IMR-90 (cell line): ENCODE measurements around the gene ROBO1. TPM values are rescaled to one million over a fixed set of nuclear protein-coding genes. Genes with fewer than 3 reads are reported as not detected.

Experiments used
- ATAC-seq: fragments of 200-7000 bp; cut with Tn5 transposase; 2 replicates; pipeline ENCODE4 v1.9.1; 2020; ENCODE audit warnings: low read depth, mild to moderate bottlenecking, moderate library complexity
- BruUV-seq: library from RNA; stranded (reverse); fragments of 400-500 nt; replicated peaks from 2 replicates; lab custom pipeline; 2021; lab: Mats Ljungman, UMichigan
- CTCF ChIA-PET: fragments of 300-600 bp; formaldehyde crosslinking; extraction: SDS; loops from one replicate; lab custom pipeline; 2021; ENCODE audit warnings: antibody characterized with exemption; lab: Yijun Ruan, JAX
- POLR2A ChIA-PET: fragments of 300-600 bp; sonication (Branson Sonifier 250); formaldehyde crosslinking; loops from one replicate; lab custom pipeline; 2022; ENCODE audit warnings: antibody characterized with exemption; ENCODE audit not compliant: unreplicated experiment; lab: Charles Lee
- DNase-seq: peaks from one replicate; pipeline ENCODE4 v3.0.0; 2013
- H2AFZ ChIP-seq: replicated peaks from 2 replicates; pipeline ENCODE3; 2013; ENCODE audit warnings: low read length, mild to moderate bottlenecking; ENCODE audit not compliant: poor library complexity
- H2AK5ac ChIP-seq: 2 replicates; pipeline ENCODE4 v1.6.1; 2013; ENCODE audit warnings: low read depth, low read length, inconsistent platforms
- H2AK9ac ChIP-seq: replicated peaks from 2 replicates; pipeline ENCODE3; 2013; ENCODE audit warnings: mild to moderate bottlenecking, low read depth, low read length, moderate library complexity; ENCODE audit not compliant: poor library complexity
- H2BK120ac ChIP-seq: 2 replicates; pipeline ENCODE4 v1.6.1; 2013; ENCODE audit warnings: low read depth, low read length, inconsistent platforms
- H2BK15ac ChIP-seq: 3 replicates; pipeline ENCODE4 v1.6.1; 2013; ENCODE audit warnings: low read depth, low read length, inconsistent platforms
- H2BK20ac ChIP-seq: 2 replicates; pipeline ENCODE4 v1.6.1; 2013; ENCODE audit warnings: low read depth, mild to moderate bottlenecking, inconsistent platforms, low read length, moderate library complexity
- H2BK5ac ChIP-seq: 2 replicates; pipeline ENCODE4 v1.6.1; 2013; ENCODE audit warnings: mild to moderate bottlenecking, low read depth, low read length, inconsistent platforms; ENCODE audit not compliant: poor library complexity, severe bottlenecking
- H3K14ac ChIP-seq: replicated peaks from 2 replicates; pipeline ENCODE4 v1.6.1; 2013; ENCODE audit warnings: low read depth, low read length, inconsistent platforms
- H3K18ac ChIP-seq: 2 replicates; pipeline ENCODE4 v1.6.1; 2013; ENCODE audit warnings: low read depth, low read length, control low read depth
- H3K23ac ChIP-seq: 2 replicates; pipeline ENCODE4 v1.6.1; 2013; ENCODE audit warnings: low read depth, low read length, inconsistent platforms
- H3K27ac ChIP-seq: 2 replicates; pipeline ENCODE4 v1.5.1; 2013; ENCODE audit warnings: mild to moderate bottlenecking, control low read depth, low read length; ENCODE audit not compliant: insufficient read depth
- H3K27me3 ChIP-seq: 2 replicates; pipeline ENCODE4 v1.6.1; 2013; ENCODE audit warnings: low read length; ENCODE audit not compliant: control insufficient read depth, insufficient read depth
- H3K36me3 ChIP-seq: 2 replicates; pipeline ENCODE4 v1.6.1; 2013; ENCODE audit warnings: low read length, mixed read lengths; ENCODE audit not compliant: control insufficient read depth, insufficient read depth
- H3K4ac ChIP-seq: 2 replicates; pipeline ENCODE4 v1.6.1; 2013; ENCODE audit warnings: low read depth, low read length, inconsistent platforms
- H3K4me1 ChIP-seq: 2 replicates; pipeline ENCODE4 v1.6.1; 2013; ENCODE audit warnings: low read length, mixed read lengths; ENCODE audit not compliant: control insufficient read depth, insufficient read depth
- H3K4me2 ChIP-seq: 2 replicates; pipeline ENCODE4 v1.6.1; 2013; ENCODE audit warnings: low read depth, mild to moderate bottlenecking, control low read depth, low read length, moderate library complexity
- H3K4me3 ChIP-seq: 2 replicates; pipeline ENCODE4 v1.5.1; 2013; ENCODE audit warnings: low read depth, mild to moderate bottlenecking, control low read depth, low read length, moderate library complexity; ENCODE audit not compliant: insufficient read depth
- H3K56ac ChIP-seq: 2 replicates; pipeline ENCODE4 v1.6.1; 2013; ENCODE audit warnings: low read length, inconsistent platforms; ENCODE audit not compliant: insufficient read depth; ENCODE audit errors: extremely low read depth
- H3K79me1 ChIP-seq, 2 experiments: 2 replicates each; pipeline ENCODE4 v1.6.1; 2013; ENCODE audit warnings: low read length in 2 of 2, inconsistent platforms in 1 of 2, low read depth in 1 of 2
- H3K9ac ChIP-seq: 2 replicates; pipeline ENCODE4 v1.6.1; 2013; ENCODE audit warnings: low read depth, low read length, control low read depth
- H3K9me1 ChIP-seq: 2 replicates; pipeline ENCODE4 v1.6.1; 2013; ENCODE audit warnings: low read length, inconsistent platforms; ENCODE audit not compliant: insufficient read depth
- H3K9me3 ChIP-seq: 2 replicates; pipeline ENCODE4 v1.6.1; 2013; ENCODE audit warnings: low read length; ENCODE audit not compliant: control insufficient read depth, insufficient read depth
- H4K20me1 ChIP-seq: 2 replicates; pipeline ENCODE4 v1.6.1; 2013; ENCODE audit warnings: low read length, inconsistent platforms; ENCODE audit not compliant: insufficient read depth
- H4K5ac ChIP-seq: 2 replicates; pipeline ENCODE4 v1.6.1; 2013; ENCODE audit warnings: mild to moderate bottlenecking, low read depth, low read length, control low read depth
- H4K8ac ChIP-seq, 2 experiments: 2 replicates each; pipeline ENCODE4 v1.6.1; 2013; ENCODE audit warnings: low read depth in 2 of 2, low read length in 2 of 2, control low read depth in 1 of 2, inconsistent platforms in 1 of 2
- H4K91ac ChIP-seq: 2 replicates; pipeline ENCODE4 v1.6.1; 2013; ENCODE audit warnings: low read depth, low read length, inconsistent platforms; ENCODE audit not compliant: insufficient read depth
- CEBPB ChIP-seq: IDR thresholded peaks from 2 replicates; pipeline ENCODE4 v1.6.1; 2012; ENCODE audit warnings: low read depth, low read length, improper control_type of control experiment
- CHD1 ChIP-seq: IDR thresholded peaks from 2 replicates; pipeline ENCODE4 v1.6.1; 2012; ENCODE audit warnings: low read depth, low read length, improper control_type of control experiment
- CTCF ChIP-seq: conservative IDR thresholded peaks from 2 replicates; pipeline ENCODE4 v1.5.1; 2012; ENCODE audit warnings: mild to moderate bottlenecking, low read depth, low read length, improper control_type of control experiment
- ELK1 ChIP-seq: fragments of 150-350 bp; IDR thresholded peaks from 2 replicates; pipeline ENCODE4 v1.6.1; 2016; ENCODE audit warnings: low read depth, mild to moderate bottlenecking, low read length, moderate library complexity, borderline replicate concordance
- FOS ChIP-seq: fragments of 150-350 bp; IDR thresholded peaks from 2 replicates; pipeline ENCODE4 v1.6.1; 2016; ENCODE audit warnings: low read depth, low read length
- MAFK ChIP-seq: IDR thresholded peaks from 2 replicates; pipeline ENCODE4 v1.6.1; 2012; ENCODE audit warnings: low read depth, low read length, improper control_type of control experiment
- MAZ ChIP-seq: IDR thresholded peaks from 2 replicates; pipeline ENCODE4 v1.6.1; 2012; ENCODE audit warnings: low read depth, mild to moderate bottlenecking, low read length, improper control_type of control experiment, moderate library complexity, borderline replicate concordance
- MXI1 ChIP-seq: IDR thresholded peaks from 2 replicates; pipeline ENCODE4 v1.6.1; 2012; ENCODE audit warnings: low read depth, mild to moderate bottlenecking, low read length, moderate library complexity, borderline replicate concordance
- NFE2L2 ChIP-seq: fragments of 150-350 bp; IDR thresholded peaks from 2 replicates; pipeline ENCODE4 v1.6.1; 2016; ENCODE audit warnings: low read depth, mild to moderate bottlenecking, low read length
- POLR2A ChIP-seq: IDR thresholded peaks from 2 replicates; pipeline ENCODE4 v1.6.1; 2012; ENCODE audit warnings: mild to moderate bottlenecking, low read depth, low read length
- RAD21 ChIP-seq: IDR thresholded peaks from 2 replicates; pipeline ENCODE4 v1.6.1; 2012; ENCODE audit warnings: low read length, improper control_type of control experiment
- RCOR1 ChIP-seq: IDR thresholded peaks from 2 replicates; pipeline ENCODE4 v1.6.1; 2012; ENCODE audit warnings: mild to moderate bottlenecking, low read length, improper control_type of control experiment; ENCODE audit not compliant: insufficient replicate concordance
- RFX5 ChIP-seq: IDR thresholded peaks from 2 replicates; pipeline ENCODE4 v1.8.0; 2012; ENCODE audit warnings: low read depth, mild to moderate bottlenecking, low read length, moderate library complexity
- SMC3 ChIP-seq: fragments of 150-350 bp; IDR thresholded peaks from 2 replicates; pipeline ENCODE4 v1.6.1; 2016; ENCODE audit warnings: low read depth, mild to moderate bottlenecking, antibody characterized with exemption, low read length, moderate library complexity
- WGBS, 2 experiments: methylation state at CpG; one replicate each; pipeline versions ENCODE4 v1.1.5 to v1.1.7; 2013; ENCODE audit warnings: missing lambda C conversion rate in 2 of 2; ENCODE audit not compliant: insufficient read length in 1 of 2; ENCODE audit errors: extremely low coverage in 2 of 2; 5-methylcytosine and 5-hydroxymethylcytosine counted together
- dilution Hi-C: fragments of 300-500 bp; cut with HindIII; formaldehyde crosslinking; loops from one replicate; pipeline ENCODE4 v1.14.3; 2018; ENCODE audit warnings: low sequenced_read_pairs; ENCODE audit not compliant: unreplicated experiment
- in situ Hi-C: fragments of 300-500 bp; cut with MboI; formaldehyde crosslinking; loops from 3 replicates; pipeline ENCODE4 v1.14.3; 2019; ENCODE audit warnings: low sequenced_read_pairs, inconsistent platforms, mixed read lengths
- intact Hi-C: fragments of 100-400 bp; cut with micrococcal nuclease; formaldehyde crosslinking; loops from 2 replicates; pipeline ENCODE4 v1.10.0; 2022
- polyA plus RNA-seq, 3 experiments: library from polyadenylated mRNA; depleted of rRNA; stranded (reverse); fragments of >200 nt; gene quantifications; 2 replicates each; pipeline ENCODE4 v1.2.3, GENCODE V29; 2012; ENCODE audit warnings: low replicate concordance in 1 of 3
- total RNA-seq: library from RNA; depleted of rRNA; stranded (reverse); fragments of >200 nt; gene quantifications from 2 replicates; pipeline ENCODE4 v1.2.3, GENCODE V29; 2012
- TF ChIP-seq, protein P1 (sequence below): fragments of 150-350 bp; IDR thresholded peaks from 2 replicates; pipeline ENCODE4 v1.6.1; 2017; ENCODE audit warnings: mild to moderate bottlenecking, antibody characterized with exemption, low read length, low read depth

Gene ROBO1
- total and polyA plus RNA-seq, 2 of the 4 experiments (the other 2 are of a cell fraction), result 24.1 to 53.9 TPM

GRCh38 chr3:78665776-78666469, 1101.9 kb downstream of the ROBO1 start:
- Histone ChIP-seq H2BK15ac (no peak overlapping the region), H2BK20ac (no peak overlapping the region), H2BK5ac (no peak overlapping the region), H4K5ac (no peak overlapping the region), H3K56ac (no peak overlapping the region), H4K20me1 (no peaks in the 10 kb centered on the region), H4K91ac (no peak overlapping the region), H2BK120ac (no peak overlapping the region), H3K4me1 (peaks cover 1% of the 10 kb centered on the region; the same call in 1 of the 2 replicates), H4K8ac (peak overlapping the region in 1 of 2 experiments; percentile 4; a peak in 1 of 4 replicates), H3K4me2 (no peak overlapping the region), H3K4me3 (no peak overlapping the region), H2AK5ac (peak overlapping the region; percentile 9; the same call in 1 of the 2 replicates), H3K18ac (no peak overlapping the region), H3K14ac (no peak overlapping the region), H3K9me3 (no peaks in the 10 kb centered on the region), H3K9ac (no peak overlapping the region), H3K36me3 (peaks cover 4% of the 10 kb centered on the region), H3K9me1 (no peaks in the 10 kb centered on the region), H3K27ac (no peak overlapping the region), H3K4ac (no peak overlapping the region; the same call in 1 of the 2 replicates), H3K27me3 (no peaks in the 10 kb centered on the region), H2AFZ (no peak overlapping the region), H2AK9ac (no peak overlapping the region), H3K79me1 (no peaks in the 10 kb centered on the region), H3K23ac (no peak overlapping the region)
- TF ChIP-seq, protein P1, sequence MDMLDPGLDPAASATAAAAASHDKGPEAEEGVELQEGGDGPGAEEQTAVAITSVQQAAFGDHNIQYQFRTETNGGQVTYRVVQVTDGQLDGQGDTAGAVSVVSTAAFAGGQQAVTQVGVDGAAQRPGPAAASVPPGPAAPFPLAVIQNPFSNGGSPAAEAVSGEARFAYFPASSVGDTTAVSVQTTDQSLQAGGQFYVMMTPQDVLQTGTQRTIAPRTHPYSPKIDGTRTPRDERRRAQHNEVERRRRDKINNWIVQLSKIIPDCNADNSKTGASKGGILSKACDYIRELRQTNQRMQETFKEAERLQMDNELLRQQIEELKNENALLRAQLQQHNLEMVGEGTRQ, result no peak
- TF ChIP-seq CEBPB (no peak), MAFK (no peak), MXI1 (no peak), ELK1 (no peak), RFX5 (no peak), POLR2A (no peak), SMC3 (no peak), NFE2L2 (no peak), FOS (no peak), RAD21 (no peak), CTCF (no peak), RCOR1 (no peak), MAZ (no peak), CHD1 (no peak)
- BruUV-seq, result no TSS peak
- dilution Hi-C loops (no loop called here), in situ Hi-C loops (loop anchor here (10.0 to 25.0 kb wide), 3 partner anchors 321 to 821 kb away; no protein-coding TSS in a partner anchor), intact Hi-C loops (loop anchor here (10.0 kb wide), 1 partner anchor 209 kb away; no protein-coding TSS in a partner anchor)
- CTCF ChIA-PET, result interaction anchor here (0.6 kb wide), 2 partner anchors 17 to 1379 kb away, joined by 3 to 4 read pairs; no protein-coding TSS in a partner anchor
- DNase-seq, result no peak
- POLR2A ChIA-PET, result no interaction called here
- peak; percentile 11; the same call in 1 of the 2 replicates for ATAC-seq
- WGBS, 2 experiments, result no CpG with 5 or more reads among the region's 11 CpGs
